T-helper 9 cell (primary cell): ENCODE data around the gene B3GAT1.
"Not testable (repeated sequence)": the region's sequence is repeated elsewhere in the genome, so short reads cannot be mapped to it uniquely, and the experiment has no call there.

ENCODE experiments used
- DNase-seq: peaks from one replicate; pipeline ENCODE4 v3.0.0-alpha.2; 2020
- total RNA-seq, 2 donors: gene quantifications; one replicate each; lab custom pipeline; 2026; lab: John Stamatoyannopoulos, UW

B3GAT1 gene
- 0 to 1.7 reads per million in 2 donors for total RNA-seq

- DNase-seq, result no peak
Observed at GRCh38 chr11:134412203-134413042, at the start of gene B3GAT1. Gene B3GAT1 (minus strand): TSS chr11:134412242. CDS start chr11:134387659, 24,583 bp downstream.

- DNase-seq, result no peak
Observed at GRCh38 chr11:134461621-134462020, 49.6 kb upstream of the B3GAT1 start.

- DNase-seq, result no peak
Observed at GRCh38 chr11:134460881-134461280, 48.8 kb upstream of the B3GAT1 start.

- no peak for DNase-seq
Observed at GRCh38 chr11:134460062-134460561, 48.1 kb upstream of the B3GAT1 start.

GRCh38 chr11:134459246-134460061 lies 47.4 kb upstream of the B3GAT1 start:
- DNase-seq, result no peak

GRCh38 chr11:134457411-134458007 lies 45.5 kb upstream of the B3GAT1 start:
- not testable (repeated sequence) for DNase-seq

GRCh38 chr11:134455516-134455915 lies 43.5 kb upstream of the B3GAT1 start:
- no peak for DNase-seq

- no peak for DNase-seq
Observed at GRCh38 chr11:134454146-134454690, 42.2 kb upstream of the B3GAT1 start.

- no peak for DNase-seq
Observed at GRCh38 chr11:134453441-134453840, 41.4 kb upstream of the B3GAT1 start.

GRCh38 chr11:134452838-134453155 lies 40.8 kb upstream of the B3GAT1 start:
- no peak for DNase-seq

- DNase-seq, result no peak
Observed at GRCh38 chr11:134452026-134452837, 40.2 kb upstream of the B3GAT1 start.

- DNase-seq, result no peak
Observed at GRCh38 chr11:134450186-134450585, 38.1 kb upstream of the B3GAT1 start.

- DNase-seq, result no peak
Observed at GRCh38 chr11:134449713-134450112, 37.7 kb upstream of the B3GAT1 start.

GRCh38 chr11:134449051-134449450 lies 37.0 kb upstream of the B3GAT1 start:
- no peak for DNase-seq

- DNase-seq, result no peak
Observed at GRCh38 chr11:134447696-134448095, 35.7 kb upstream of the B3GAT1 start.

GRCh38 chr11:134445601-134446325 lies 33.7 kb upstream of the B3GAT1 start:
- DNase-seq, result no peak

GRCh38 chr11:134444160-134445108 lies 32.4 kb upstream of the B3GAT1 start:
- not testable (repeated sequence) for DNase-seq

- no peak for DNase-seq
Observed at GRCh38 chr11:134443246-134443645, 31.2 kb upstream of the B3GAT1 start.

- no peak for DNase-seq
Observed at GRCh38 chr11:134442246-134442645, 30.2 kb upstream of the B3GAT1 start.

GRCh38 chr11:134441706-134442105 lies 29.7 kb upstream of the B3GAT1 start:
- DNase-seq, result no peak
